PFSK-1 (cell line): ENCODE data around the gene LTBP2.

Source experiments
- FOXP2 ChIP-seq: optimal IDR thresholded peaks from 2 replicates; pipeline ENCODE3; 2011; ENCODE audit warnings: borderline replicate concordance, control low read depth, inconsistent platforms; ENCODE audit not compliant: insufficient read depth; ENCODE audit errors: extremely low read length, extremely low read depth
- POLR2AphosphoS5 ChIP-seq: IDR thresholded peaks from 2 replicates; pipeline ENCODE4 v1.6.1; 2012; ENCODE audit warnings: low read depth, mild to moderate bottlenecking, control low read depth, low read length, moderate library complexity
- REST ChIP-seq, 2 experiments: IDR thresholded peaks; 2 replicates each; pipeline versions ENCODE4 v1.6.1 to v1.8.0; 2011 to 2012; ENCODE audit warnings: low read depth in 2 of 2, low read length in 2 of 2, control low read depth in 1 of 2, inconsistent platforms in 1 of 2, mild to moderate bottlenecking in 1 of 2, moderate library complexity in 1 of 2; ENCODE audit not compliant: insufficient read depth in 1 of 2
- SIN3A ChIP-seq: IDR thresholded peaks from 2 replicates; pipeline ENCODE4 v1.6.1; 2012; ENCODE audit warnings: mild to moderate bottlenecking, low read length, moderate library complexity, borderline replicate concordance; ENCODE audit not compliant: insufficient read depth
- TAF1 ChIP-seq: IDR thresholded peaks from 2 replicates; pipeline ENCODE4 v1.6.1; 2012; ENCODE audit warnings: low read length, control low read depth, borderline replicate concordance; ENCODE audit not compliant: insufficient read depth

The LTBP2 gene

GRCh38 chr14:74599946-74600345 lies 12.1 kb downstream of the LTBP2 start:
- no peak for TF ChIP-seq REST (IDR thresholded peaks at IDR 0.05; ENCODE audit: insufficient read depth in 1 of 2, low read depth in 2 of 2, low read length in 2 of 2)
- no peak for TF ChIP-seq FOXP2
- no peak for TF ChIP-seq SIN3A
- TF ChIP-seq TAF1: no peak
- no peak for TF ChIP-seq POLR2AphosphoS5

- no peak for TF ChIP-seq POLR2AphosphoS5
- no peak for TF ChIP-seq TAF1
- TF ChIP-seq FOXP2: peak; percentile 19
Measured at GRCh38 chr14:74599321-74599761, 12.7 kb downstream of the LTBP2 start.

GRCh38 chr14:74596741-74597450 lies 15.1 kb downstream of the LTBP2 start:
- TF ChIP-seq POLR2AphosphoS5 (no peak), SIN3A (no peak), FOXP2 (no peak), REST (IDR thresholded peaks at IDR 0.05; ENCODE audit: insufficient read depth in 1 of 2, low read depth in 2 of 2, low read length in 2 of 2) (no peak), TAF1 (no peak)

GRCh38 chr14:74595006-74595735 lies 16.9 kb downstream of the LTBP2 start:
- TF ChIP-seq SIN3A: no peak
- no peak for TF ChIP-seq POLR2AphosphoS5
- peak; percentile 18; the same call in 1 of the 2 replicates for TF ChIP-seq TAF1
- TF ChIP-seq REST (IDR thresholded peaks at IDR 0.05; ENCODE audit: insufficient read depth in 1 of 2, low read depth in 2 of 2, low read length in 2 of 2): no peak
- no peak for TF ChIP-seq FOXP2

GRCh38 chr14:74594606-74595005 lies 17.4 kb downstream of the LTBP2 start:
- no peak for TF ChIP-seq FOXP2
- TF ChIP-seq TAF1: no peak
- no peak for TF ChIP-seq SIN3A

- TF ChIP-seq TAF1 (no peak), FOXP2 (no peak), REST (IDR thresholded peaks at IDR 0.05; ENCODE audit: insufficient read depth in 1 of 2, low read depth in 2 of 2, low read length in 2 of 2) (no peak), POLR2AphosphoS5 (no peak), SIN3A (no peak)
Measured at GRCh38 chr14:74594029-74594428, 18.0 kb downstream of the LTBP2 start.
